NCI-H2107 (cell line): Measurements from ENCODE around the gene STN1.

Experiments
- DNase-seq: peaks from one replicate; lab custom pipeline; 2025; lab: John Stamatoyannopoulos, UW

STN1 gene

DNA sequence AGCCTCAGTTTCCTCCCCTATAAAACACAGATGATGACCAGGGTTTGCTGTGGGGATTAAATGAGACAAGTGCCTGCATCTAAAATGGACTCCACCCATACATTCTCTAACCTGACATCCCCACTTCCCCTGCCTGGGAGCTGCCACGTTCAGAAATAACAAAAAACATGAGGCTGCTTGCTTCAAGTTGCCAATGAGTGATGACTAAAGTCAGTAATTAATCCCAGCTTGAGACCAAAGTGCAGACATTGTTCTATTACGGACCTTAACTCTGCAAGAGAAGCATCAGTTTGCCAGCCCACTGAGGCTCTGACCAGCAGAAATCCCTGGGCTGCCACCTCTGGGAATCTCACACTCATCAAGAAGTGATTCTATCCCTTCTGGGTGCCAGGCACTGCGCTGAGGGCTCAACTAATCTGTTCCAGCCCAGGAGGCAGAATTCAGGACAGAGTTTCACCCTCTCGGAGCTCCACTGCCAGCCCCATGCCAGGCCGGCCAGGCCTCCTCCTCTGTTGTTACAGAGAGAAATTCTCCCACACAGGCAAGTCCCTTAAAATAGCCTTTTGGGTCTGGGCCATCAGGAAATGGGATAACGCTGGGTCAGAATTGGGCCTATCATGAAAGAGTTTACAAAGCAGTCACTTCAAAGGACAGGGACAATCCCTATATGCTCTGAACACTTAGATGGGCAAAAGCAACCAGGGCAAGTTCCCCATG, 74.0 kb downstream of the STN1 start:
- no peak for DNase-seq

DNA sequence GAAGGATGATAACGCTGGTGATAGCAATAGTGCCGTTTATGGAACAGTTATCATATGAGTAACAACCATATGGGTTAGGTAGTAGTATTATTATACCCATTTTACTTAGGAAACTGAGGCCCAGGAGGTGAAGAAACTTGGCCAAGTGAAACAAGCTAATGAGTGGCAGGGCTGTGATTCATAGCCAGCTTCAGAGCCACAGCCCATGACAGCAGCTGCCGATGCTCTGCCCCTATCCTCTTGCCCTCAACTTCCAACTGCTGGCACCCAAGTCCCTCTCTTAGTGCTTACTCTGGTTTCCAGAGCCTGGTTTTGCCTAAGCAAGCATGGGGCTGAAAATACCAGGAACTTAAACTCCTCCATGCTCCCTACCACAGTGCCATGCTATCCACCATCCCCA, 74.9 kb downstream of the STN1 start:
- DNase-seq, result no peak

DNA sequence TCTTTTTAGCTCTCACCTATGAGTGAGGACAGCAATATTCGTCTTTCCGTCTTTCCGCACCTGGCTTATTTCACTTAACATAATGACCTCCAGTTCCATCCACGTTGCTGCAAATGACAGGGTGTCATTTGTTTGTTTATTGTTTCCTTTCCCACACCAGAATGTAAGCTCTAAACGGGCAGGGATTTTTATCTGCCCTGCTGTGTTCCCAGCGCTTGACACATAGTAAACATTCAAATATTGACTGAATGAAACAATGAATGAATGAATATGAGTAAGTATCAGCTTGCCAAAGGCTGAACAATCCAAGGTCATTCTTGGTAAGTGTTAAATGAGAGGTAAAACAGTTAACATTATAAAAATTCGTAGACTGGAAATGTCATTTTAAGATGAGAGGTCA, 75.4 kb downstream of the STN1 start:
- no peak for DNase-seq

DNA sequence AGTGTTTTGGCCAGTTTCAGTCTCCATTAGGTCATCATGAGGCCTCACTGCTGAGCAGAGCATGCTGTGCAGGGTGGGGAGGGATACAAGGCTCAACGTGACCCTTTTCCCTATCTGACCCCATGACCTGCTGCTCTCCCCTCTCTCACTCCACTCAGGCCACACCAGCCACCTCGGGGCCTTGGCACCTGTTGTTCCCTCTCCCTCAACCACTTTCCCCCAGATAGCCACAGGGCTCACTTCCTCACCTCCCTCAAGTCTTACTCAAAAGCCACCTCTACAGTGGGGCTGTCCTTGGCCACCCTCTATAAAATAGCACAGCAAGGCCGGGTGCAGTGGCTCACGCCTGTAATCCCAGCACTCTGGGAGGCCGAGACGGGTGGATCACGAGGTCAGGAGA, 76.5 kb downstream of the STN1 start:
- no peak for DNase-seq

DNA sequence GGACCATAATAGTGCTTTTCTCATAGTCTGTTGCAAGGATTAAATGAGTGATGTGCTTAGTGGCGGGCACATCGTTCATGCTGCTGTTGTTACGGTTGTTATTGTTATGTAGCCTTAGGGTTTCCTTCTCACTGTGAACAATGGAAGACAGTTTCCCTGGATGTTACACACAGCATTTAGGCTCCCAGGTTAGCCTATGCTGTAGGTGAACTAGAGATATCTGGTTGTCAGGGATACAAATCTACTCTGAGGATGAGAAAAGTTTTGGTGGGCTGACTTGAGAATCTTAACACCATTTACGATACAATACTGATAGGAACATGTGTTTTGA, 77.3 kb downstream of the STN1 start:
- DNase-seq, result no peak

DNA sequence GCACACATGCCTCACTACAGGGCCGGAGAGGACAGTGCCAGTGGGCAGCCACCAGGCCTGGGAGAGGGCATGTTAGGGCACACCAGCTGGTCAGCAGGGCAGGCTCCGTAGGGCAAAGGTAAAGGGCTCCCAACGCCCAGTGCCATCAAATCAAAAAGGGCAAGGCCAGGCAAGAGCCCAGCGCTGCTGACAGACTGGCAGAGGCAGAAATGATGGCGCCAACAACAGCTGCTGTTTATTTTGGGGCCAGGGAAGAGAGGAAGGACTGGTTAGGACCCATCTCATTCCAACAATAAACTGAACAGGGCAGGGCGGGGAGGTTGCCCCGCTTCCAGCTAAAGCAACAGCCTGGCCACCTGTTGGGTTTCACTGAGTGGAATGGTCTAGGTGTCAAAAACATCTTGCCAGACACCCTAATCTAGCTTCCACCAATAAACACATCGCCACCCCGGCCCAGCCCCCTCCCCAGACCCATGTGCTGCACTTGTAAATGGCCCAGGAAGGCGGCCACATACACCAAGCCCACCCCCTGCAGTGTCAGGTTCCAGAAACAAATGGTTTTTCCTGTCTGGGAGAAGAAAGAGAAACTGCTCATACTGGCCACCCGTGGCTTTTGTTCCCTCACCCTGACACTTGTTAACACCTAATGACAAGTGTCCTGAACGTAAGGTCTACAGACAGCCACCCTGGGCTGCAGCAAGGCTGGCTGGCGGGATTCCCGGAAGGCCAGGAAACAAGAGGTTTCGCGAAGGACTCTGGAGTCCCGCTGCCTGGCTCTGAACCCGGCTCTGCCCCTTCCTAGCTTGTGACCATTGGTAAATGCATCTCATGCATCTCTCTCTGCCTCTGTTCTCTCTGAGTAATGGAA, 77.9 kb downstream of the STN1 start:
- DNase-seq, result no peak

DNA sequence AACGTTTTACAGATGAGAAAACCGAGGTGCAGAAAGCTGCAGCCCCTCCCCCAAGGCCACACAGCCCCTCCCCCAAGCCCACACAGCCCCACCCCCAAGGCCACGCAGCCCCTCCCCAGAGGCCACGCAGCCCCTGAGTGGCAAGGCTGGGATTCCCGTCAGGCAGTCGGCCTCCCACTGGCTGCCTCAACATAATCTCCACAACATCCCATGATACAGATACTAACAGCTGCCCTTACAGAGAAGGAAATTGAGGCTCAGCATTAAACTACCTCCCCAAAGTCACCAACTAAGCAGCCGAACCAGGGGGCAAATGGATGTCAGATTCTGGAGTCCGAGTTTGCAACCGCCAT, 78.5 kb downstream of the STN1 start:
- no peak for DNase-seq

DNA sequence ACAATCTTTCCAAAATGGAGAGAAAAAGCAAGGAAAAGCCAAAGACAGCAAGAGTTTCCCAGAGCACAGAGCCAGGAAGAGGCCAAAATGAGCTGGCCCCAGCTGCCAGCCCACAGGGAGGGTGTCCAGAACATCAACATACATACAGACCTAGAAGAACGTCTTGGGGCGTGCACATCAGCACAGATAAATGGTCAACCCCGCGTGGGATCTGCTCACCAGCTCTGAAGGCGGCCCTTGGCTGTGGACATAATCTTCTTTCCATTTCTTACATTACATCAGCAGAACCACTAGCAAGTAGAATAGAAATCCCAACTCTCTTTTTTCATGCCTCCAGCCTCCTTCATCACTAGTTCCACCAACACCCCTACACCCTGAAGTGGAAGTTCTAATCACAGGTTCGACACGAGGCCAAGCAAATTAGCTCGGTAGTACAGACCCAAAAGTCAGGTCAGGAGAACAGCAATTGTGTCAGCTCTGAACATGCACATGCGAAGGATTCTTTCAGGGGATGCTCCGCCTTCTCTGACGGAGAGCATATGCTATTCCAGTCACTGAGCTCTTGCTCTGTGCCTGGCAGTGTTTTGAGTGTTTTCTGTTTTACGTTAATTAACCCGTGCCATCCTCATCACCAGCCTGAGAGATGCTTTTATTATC, 79.0 kb downstream of the STN1 start:
- no peak for DNase-seq

DNA sequence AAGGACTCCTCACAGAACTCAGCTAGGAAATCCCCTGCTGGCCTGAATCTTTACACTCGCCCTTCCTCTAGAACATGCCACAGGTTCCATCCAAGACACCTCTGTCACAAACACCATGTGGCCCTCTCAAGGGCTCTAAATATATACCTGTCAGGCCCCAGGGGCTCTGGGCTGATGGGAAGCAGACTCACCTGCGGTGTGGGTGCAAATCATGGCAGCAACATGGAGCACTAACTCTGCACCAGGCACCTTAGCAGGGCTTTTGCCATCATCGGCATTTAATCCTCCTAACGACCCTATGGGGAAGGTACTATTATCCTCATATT, 80.0 kb downstream of the STN1 start:
- no peak for DNase-seq

DNA sequence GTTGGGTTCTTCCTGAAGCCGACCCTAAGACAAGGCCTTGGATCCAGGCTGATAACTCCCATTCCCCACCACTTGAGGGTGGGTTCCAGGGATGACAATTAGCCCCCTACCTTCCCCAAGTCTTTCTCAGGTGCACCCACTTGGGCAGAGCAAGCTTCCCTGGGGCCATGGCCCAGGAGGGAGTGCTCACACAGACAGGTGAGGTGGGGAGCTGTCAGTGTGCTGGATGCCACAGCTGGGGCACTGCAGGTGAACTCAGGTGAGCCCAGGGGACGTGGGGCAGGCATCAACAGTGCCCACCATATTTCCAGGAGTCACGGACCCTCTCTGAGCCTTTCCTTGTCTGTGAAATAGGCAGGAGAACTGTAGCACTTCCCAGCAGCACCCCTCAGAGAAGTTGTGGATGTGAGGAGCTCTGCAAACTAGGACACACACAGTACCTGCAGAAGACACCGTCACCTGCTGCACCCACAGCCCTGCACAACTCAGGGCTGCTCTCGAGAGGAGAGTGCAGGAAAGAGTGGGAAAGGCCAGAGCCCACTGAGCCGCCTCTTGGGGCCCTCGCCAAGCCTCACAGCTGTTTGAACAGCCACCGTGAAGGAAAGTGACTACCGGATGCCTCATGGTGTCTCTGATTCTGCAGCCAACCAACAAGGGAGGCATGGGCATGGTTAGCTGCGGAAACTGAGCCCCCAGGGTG, 80.5 kb downstream of the STN1 start:
- DNase-seq, result no peak

DNA sequence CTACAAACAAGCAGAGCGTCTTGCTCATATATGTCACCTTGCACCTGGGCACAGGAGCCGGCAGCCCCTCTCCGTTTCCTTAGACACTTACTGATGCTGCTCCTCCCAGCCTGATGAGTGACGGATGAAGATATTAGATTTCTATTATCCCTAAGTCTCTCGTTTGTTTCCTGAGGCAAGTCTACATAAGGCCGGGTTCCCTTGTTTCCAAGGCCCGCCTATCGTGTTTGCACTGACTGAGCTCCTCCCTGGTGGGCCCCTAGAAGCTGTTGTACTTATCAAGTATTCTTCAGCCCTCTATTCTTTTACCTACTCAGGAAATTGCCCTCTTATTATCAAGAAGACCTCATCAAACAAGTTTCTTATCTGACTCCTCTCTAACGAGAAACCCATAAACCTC, 81.1 kb downstream of the STN1 start:
- DNase-seq, result no peak

DNA sequence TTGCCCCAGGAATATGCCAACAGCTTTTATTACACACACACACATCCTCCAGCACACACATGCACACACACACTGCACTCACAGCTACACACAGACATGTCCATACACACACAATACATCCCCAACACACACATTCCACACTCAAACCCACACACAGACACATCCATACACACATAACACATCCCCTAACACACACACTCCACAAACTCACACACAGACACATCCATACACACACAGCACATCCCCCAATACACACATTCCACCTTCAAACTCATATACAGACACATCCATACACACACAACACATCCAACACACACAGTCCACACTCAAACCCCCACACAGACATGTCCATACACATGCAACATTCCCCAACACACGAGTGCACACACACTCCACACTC, 81.7 kb downstream of the STN1 start:
- DNase-seq, result no peak

DNA sequence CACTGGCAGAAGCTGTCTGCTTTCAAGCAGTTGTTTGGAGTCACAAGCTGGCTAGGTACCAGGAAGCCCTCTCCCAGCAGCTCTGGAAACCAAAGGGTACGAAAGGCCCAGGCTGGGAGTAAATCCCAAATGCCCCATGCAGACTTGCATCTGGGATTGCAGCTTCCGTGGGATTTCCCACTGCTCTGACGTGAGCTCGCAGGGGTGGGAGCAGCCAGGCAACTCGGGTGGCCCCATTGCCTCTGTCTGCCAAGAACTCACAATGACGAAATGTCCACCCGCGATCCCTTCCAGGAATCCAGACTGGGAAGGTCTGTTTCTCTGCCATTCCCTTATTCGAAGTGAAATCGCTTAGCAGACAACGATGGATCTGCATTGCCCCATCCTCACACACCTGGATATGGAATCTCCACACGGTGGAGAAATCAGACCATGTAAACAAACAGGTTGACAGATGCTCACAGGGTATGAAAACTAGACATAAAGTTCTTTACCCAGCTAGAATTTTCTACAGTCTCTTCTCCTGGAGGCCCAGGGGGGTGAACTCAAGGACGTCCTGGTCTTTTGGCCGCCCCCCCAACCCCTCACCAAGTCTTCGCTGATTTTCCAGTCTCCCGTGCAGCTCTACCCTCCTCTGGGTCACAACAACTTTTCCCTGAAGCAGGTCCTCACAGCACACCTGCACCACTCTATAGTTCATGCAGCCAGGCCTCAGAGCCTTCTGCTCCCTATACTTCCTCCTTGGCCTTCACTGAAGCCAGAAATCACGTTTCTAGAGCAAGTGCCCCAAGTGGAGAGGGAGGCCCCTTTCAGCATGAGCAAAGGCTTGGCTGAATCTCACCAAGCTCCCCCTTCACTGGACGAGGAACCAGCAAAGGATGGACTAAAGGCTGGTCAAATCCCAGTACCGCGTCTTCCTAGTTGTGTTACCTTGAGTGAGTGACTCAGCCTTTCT, 82.6 kb downstream of the STN1 start:
- no peak for DNase-seq

DNA sequence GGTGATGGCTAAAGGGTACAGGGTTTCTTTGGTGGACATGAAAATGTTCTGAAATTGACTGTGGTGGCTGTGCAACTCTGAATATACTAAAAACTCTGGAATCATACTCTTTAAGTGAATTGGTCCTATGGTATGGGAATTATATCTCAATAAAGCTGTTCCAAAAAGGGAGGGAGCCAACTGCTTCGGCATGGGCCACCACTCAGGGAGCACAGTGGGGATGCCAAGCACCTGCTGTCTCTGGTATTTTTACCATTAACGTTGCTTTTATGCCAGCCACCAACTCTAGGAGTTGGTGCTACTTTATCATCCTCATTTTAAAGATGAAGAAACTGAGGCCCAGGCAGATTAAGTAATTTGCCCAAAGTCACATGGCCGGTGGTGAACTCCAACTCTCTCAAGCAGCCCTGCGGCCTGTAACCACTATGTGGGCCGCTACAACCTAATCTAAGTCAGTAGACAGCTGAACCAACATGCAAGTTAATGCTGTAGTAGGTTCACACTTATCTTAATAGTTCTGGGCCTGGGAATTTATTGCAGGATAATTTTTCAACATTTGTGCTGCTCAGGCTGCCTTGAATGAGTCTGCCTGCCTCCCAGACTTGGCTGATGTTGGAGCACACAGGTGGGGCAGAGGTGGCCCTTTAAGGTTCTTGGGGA, 83.4 kb downstream of the STN1 start:
- no peak for DNase-seq

DNA sequence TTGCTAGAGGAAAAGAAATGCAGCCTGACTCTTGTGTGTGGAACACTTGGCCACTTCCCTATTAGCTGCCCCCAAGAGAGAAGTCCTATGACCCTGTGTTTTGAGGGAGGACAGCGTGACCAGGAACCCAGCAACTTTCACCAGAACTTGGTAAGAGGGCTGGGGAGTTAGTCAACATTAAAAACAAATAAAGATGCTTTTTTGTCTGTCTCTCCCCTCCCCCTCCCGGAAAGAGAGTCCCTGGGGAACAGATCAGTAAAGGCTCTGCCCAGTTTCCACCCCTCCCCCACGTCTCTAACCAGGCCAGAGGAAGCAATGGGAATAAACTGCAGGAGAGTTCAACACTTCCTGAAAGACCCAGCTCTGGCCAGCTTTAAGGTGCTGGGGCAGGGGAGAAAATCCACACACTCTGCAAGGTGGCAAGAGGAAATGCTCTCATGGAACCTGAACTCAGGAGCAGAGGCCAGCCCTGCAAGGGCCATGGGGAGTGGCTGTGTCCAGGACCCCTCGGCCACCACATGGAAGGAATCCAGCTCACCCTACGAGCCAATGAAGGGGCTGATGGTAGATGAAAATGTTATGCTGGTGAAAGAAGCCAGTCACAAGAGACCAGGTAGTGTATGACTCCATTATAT, 84.1 kb downstream of the STN1 start:
- no peak for DNase-seq

DNA sequence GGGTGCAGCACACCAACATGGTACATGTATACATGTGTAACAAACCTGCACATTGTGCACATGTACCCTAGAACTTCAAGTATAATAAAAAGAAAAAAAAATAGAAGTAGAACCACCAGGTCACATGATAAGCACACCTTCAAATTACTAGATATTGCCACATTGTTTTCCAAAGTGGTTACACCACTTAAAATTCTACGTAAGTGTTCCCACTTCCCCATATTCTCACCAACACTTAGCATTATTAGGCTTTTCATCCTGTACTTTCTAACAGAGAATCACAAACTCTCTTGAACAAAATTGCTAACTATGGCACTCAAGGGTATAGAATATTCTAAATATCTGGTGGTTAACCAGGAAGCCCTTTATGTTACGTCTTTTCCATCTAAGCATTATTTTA, 85.2 kb downstream of the STN1 start:
- no peak for DNase-seq
